SK-N-SH (cell line): Measurements from ENCODE around the gene DPY19L2.
"Not testable (repeated sequence)": the region's sequence is repeated elsewhere in the genome, so short reads cannot be mapped to it uniquely, and the experiment has no call there.

Experiments used
- EP300 ChIP-seq, 2 experiments: IDR thresholded peaks; 2 replicates each; pipeline versions ENCODE4 v1.4.0 to v1.6.1; 2012; ENCODE audit warnings: borderline replicate concordance in 1 of 2, low read depth in 1 of 2, low read length in 1 of 2
- POLR2AphosphoS5 ChIP-seq: IDR thresholded peaks from 2 replicates; pipeline ENCODE4 v1.6.1; 2012; ENCODE audit warnings: low read depth, low read length
- SIN3A ChIP-seq: IDR thresholded peaks from 2 replicates; pipeline ENCODE4 v1.6.1; 2012; ENCODE audit warnings: low read depth, mild to moderate bottlenecking, low read length, moderate library complexity, borderline replicate concordance
- TF ChIP-seq, protein P1 (sequence below): fragments of 200-600 bp; sonication (generic); IDR thresholded peaks from 2 replicates; pipeline ENCODE4 v1.6.1; 2017; ENCODE audit warnings: antibody characterized with exemption, mild to moderate bottlenecking, moderate library complexity
- TF ChIP-seq, protein P2 (sequence below): IDR thresholded peaks from 2 replicates; pipeline ENCODE4 v1.6.1; 2012; ENCODE audit warnings: mild to moderate bottlenecking, low read depth, low read length, moderate library complexity
- TF ChIP-seq, protein P3 (sequence below): IDR thresholded peaks from 2 replicates; pipeline ENCODE4 v1.4.0; 2012; ENCODE audit warnings: low read depth, borderline replicate concordance
- TF ChIP-seq, protein P4 (sequence below): IDR thresholded peaks from 2 replicates; pipeline ENCODE4; 2012
- TF ChIP-seq, protein P5 (sequence below): fragments of 150-350 bp; IDR thresholded peaks from 2 replicates; pipeline ENCODE4 v1.6.1; 2017; ENCODE audit warnings: antibody characterized with exemption, low read length, low read depth, borderline replicate concordance

DNA sequence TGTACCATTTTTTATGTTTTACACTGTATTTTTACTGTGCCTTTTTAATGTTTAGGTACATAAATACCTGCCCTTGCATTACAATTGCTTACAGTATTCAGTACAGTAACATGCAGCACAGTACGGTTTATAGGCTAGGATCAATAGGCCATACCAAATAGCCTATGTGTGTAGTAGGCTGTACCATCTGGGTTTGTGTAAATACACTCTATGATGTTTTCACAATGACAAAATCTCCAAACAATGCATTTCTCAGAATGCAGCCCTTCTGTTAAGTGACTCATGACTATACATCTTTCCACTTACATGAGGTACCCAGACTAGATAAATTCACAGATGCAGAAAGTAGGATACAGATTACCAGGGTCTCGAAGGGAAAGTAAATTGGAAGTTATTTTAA lies 43.0 kb upstream of the DPY19L2 start:
- TF ChIP-seq POLR2AphosphoS5; SIN3A; EP300 (IDR thresholded peaks at IDR 0.05; ENCODE audit: borderline replicate concordance in 1 of 2, low read depth in 1 of 2, low read length in 1 of 2): not testable (repeated sequence)
- TF ChIP-seq, protein P1, sequence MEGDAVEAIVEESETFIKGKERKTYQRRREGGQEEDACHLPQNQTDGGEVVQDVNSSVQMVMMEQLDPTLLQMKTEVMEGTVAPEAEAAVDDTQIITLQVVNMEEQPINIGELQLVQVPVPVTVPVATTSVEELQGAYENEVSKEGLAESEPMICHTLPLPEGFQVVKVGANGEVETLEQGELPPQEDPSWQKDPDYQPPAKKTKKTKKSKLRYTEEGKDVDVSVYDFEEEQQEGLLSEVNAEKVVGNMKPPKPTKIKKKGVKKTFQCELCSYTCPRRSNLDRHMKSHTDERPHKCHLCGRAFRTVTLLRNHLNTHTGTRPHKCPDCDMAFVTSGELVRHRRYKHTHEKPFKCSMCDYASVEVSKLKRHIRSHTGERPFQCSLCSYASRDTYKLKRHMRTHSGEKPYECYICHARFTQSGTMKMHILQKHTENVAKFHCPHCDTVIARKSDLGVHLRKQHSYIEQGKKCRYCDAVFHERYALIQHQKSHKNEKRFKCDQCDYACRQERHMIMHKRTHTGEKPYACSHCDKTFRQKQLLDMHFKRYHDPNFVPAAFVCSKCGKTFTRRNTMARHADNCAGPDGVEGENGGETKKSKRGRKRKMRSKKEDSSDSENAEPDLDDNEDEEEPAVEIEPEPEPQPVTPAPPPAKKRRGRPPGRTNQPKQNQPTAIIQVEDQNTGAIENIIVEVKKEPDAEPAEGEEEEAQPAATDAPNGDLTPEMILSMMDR: not testable (repeated sequence)
- TF ChIP-seq, protein P2, sequence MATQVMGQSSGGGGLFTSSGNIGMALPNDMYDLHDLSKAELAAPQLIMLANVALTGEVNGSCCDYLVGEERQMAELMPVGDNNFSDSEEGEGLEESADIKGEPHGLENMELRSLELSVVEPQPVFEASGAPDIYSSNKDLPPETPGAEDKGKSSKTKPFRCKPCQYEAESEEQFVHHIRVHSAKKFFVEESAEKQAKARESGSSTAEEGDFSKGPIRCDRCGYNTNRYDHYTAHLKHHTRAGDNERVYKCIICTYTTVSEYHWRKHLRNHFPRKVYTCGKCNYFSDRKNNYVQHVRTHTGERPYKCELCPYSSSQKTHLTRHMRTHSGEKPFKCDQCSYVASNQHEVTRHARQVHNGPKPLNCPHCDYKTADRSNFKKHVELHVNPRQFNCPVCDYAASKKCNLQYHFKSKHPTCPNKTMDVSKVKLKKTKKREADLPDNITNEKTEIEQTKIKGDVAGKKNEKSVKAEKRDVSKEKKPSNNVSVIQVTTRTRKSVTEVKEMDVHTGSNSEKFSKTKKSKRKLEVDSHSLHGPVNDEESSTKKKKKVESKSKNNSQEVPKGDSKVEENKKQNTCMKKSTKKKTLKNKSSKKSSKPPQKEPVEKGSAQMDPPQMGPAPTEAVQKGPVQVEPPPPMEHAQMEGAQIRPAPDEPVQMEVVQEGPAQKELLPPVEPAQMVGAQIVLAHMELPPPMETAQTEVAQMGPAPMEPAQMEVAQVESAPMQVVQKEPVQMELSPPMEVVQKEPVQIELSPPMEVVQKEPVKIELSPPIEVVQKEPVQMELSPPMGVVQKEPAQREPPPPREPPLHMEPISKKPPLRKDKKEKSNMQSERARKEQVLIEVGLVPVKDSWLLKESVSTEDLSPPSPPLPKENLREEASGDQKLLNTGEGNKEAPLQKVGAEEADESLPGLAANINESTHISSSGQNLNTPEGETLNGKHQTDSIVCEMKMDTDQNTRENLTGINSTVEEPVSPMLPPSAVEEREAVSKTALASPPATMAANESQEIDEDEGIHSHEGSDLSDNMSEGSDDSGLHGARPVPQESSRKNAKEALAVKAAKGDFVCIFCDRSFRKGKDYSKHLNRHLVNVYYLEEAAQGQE: not testable (repeated sequence)
- TF ChIP-seq, protein P3, sequence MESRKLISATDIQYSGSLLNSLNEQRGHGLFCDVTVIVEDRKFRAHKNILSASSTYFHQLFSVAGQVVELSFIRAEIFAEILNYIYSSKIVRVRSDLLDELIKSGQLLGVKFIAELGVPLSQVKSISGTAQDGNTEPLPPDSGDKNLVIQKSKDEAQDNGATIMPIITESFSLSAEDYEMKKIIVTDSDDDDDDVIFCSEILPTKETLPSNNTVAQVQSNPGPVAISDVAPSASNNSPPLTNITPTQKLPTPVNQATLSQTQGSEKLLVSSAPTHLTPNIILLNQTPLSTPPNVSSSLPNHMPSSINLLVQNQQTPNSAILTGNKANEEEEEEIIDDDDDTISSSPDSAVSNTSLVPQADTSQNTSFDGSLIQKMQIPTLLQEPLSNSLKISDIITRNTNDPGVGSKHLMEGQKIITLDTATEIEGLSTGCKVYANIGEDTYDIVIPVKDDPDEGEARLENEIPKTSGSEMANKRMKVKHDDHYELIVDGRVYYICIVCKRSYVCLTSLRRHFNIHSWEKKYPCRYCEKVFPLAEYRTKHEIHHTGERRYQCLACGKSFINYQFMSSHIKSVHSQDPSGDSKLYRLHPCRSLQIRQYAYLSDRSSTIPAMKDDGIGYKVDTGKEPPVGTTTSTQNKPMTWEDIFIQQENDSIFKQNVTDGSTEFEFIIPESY: not testable (repeated sequence)
- TF ChIP-seq, protein P4, sequence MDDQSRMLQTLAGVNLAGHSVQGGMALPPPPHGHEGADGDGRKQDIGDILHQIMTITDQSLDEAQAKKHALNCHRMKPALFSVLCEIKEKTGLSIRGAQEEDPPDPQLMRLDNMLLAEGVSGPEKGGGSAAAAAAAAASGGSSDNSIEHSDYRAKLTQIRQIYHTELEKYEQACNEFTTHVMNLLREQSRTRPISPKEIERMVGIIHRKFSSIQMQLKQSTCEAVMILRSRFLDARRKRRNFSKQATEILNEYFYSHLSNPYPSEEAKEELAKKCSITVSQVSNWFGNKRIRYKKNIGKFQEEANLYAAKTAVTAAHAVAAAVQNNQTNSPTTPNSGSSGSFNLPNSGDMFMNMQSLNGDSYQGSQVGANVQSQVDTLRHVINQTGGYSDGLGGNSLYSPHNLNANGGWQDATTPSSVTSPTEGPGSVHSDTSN: not testable (repeated sequence)
- TF ChIP-seq, protein P5, sequence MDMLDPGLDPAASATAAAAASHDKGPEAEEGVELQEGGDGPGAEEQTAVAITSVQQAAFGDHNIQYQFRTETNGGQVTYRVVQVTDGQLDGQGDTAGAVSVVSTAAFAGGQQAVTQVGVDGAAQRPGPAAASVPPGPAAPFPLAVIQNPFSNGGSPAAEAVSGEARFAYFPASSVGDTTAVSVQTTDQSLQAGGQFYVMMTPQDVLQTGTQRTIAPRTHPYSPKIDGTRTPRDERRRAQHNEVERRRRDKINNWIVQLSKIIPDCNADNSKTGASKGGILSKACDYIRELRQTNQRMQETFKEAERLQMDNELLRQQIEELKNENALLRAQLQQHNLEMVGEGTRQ: not testable (repeated sequence)
